Nucleus accumbens (tissue), 56 donors: ENCODE measurements around the gene MPST.
"Not testable (repeated sequence)": the region's sequence is repeated elsewhere in the genome, so short reads cannot be mapped to it uniquely, and the experiment has no call there.

ENCODE experiments used
- DNase-seq, 56 donors: peaks; one replicate each; lab custom pipeline; 2025; lab: John Stamatoyannopoulos, UW

MPST gene

DNA sequence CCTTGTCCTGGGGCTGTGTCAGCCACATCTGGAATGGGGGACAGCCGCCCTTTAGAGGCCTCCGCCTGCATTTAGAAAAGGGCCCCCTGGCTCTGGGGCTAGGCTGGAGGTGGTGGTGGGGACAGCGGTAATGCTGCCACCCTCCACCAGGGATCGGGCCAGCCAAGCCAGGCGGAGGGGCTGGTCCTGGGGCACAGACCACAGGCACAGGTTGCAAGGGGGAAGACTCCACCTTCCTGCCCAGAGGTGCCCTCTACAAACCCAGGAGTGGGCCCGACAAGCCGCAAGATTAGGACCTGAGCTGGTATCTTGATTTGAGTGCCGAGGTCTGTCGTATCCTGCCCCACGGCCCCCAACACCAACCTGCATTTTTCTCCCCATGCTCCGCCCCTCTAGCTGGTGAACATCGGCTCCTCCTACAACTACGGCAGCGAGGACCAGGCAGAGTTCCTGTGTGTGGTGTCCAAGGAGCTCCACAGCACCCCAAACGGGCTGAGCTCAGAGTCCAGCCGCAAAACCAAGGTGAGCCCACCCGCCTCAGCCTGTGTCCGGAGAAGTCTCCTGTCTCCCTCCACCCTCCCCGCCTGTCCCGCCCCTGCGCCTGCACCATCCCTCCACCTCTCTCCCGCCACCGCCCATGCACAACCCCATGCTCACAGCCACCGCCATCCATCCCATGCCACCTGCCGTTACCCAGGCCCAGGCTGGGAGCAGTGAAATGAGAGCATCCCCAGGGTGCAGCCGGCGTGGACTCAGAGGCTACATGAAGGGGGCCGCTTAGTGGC, 39.6 kb downstream of the MPST start:
- no peak for DNase-seq

DNA sequence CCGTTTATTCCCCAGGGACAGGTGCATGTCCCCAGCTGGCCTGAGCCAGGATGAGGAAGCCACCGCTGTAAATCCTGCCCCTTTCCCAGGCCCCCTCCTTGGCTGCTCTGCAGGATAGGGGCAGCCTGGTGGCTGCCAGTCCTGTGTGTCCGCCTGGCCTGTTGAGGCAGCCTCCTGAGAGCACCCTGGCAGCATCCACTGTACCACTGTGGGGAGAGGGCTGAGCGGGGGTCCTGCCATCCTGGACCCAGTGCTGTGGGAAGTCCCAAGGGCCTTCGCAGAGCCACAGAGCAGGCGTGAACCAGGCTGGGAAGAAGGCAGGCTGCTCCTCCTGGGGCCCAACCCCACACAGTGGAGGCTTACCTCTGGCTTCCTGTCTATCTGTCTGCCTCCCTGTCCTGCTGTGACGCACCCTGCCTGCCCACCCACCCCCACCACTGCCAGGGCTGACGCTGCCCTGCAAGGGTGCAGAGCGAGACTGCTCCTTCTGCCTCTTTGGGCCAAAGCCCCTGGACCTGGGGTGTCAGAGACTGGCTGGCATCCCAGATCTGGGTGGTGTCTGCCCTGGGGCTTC, 40.4 kb downstream of the MPST start:
- DNase-seq, result peak in 1 of 56 donors; percentile 26

DNA sequence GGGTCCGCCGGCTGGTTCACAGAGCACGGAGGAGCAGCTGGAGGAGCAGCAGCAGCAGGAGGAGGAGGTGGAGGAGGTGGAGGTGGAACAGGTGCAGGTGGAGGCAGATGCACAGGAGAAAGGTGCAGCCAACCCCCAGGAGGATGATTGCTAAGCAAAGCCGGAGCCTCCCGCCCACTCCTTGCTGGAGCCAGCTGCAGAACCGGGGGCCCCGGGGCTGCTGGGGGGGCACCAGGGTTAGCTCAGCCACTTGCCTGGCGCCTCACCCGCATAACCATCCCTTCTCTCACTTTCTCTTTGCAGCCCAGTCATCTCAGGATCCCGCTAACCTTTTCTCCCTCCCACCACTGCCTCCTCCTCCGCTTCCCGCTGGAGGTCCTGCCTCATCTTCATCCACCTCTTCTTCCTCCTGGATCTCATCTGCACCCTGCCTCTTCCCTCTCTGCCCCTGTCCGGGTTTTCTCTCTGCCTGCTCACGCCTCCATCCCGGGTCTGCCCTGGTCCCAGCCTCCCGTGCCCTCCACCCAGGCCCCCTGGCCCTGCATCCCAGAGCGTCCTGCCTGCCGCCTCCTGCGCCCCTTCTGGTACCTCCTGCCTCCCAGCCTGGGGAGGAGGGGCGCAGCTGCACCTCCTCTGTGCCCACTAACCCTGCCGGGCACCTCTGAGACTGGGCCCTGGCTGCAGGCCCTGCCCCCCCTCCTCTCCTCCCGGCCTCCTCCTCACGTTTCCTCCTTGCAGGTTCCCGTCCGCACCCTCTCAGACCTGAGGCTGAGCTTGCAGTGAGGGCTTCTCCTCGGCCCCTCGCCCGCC, 41.5 kb downstream of the MPST start:
- peak in 19 of 56 donors; percentile 10 to 73 (median 43) for DNase-seq

DNA sequence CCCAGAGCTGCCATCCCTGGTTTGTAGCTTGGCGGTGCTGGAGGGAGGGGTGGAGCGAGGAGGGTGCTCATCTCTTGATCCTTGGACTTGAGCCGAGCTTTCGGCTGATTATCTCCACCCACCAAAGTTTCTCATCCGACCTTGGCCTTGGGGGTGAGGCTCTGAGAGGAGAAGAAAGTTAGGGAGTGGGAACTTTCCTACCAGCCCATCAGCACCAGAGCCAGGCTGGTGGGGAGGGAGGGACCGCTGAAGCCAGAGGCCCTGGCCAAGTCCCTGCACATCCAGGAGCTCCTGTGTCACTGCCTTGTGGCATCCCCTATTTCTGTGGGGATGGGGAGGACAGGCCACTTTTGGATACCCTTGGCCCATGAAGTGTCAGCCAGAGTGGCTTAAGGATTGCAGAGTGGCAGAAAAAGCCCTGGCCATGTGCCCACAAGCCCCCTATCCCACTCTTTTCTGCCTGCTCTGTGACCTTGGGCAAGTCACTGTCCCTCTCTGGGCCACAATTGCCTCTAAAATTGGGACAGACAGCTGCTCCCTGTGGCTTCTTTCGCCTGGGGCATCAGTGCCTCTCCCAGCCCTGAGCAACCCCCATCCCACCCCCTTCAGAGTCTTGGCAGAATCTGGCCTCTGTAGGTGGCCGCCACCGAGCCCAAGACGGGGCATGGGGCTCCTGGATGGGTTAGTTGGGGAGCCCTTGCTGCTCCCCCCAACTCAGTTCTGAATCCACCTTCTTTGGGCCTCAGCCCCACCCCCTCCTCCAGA, 42.3 kb downstream of the MPST start:
- peak in 2 of 56 donors; percentile 18 to 23 for DNase-seq

DNA sequence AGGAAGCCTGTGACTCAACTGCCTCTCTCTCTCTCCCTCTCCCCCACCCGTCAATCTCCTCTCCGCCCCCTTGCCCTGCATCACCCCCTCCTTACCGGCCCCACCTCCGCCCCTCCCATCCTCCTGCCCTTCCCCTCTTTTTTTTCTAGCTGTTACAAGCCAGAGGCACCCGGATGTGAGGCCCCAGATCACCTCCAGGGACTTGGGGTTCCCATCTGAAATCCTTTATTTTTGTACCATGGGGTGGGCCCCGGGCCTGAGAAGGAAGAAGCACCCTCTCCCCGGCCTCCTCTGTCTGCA, 42.8 kb downstream of the MPST start:
- peak in 19 of 56 donors; percentile 17 to 74 (median 46) for DNase-seq

DNA sequence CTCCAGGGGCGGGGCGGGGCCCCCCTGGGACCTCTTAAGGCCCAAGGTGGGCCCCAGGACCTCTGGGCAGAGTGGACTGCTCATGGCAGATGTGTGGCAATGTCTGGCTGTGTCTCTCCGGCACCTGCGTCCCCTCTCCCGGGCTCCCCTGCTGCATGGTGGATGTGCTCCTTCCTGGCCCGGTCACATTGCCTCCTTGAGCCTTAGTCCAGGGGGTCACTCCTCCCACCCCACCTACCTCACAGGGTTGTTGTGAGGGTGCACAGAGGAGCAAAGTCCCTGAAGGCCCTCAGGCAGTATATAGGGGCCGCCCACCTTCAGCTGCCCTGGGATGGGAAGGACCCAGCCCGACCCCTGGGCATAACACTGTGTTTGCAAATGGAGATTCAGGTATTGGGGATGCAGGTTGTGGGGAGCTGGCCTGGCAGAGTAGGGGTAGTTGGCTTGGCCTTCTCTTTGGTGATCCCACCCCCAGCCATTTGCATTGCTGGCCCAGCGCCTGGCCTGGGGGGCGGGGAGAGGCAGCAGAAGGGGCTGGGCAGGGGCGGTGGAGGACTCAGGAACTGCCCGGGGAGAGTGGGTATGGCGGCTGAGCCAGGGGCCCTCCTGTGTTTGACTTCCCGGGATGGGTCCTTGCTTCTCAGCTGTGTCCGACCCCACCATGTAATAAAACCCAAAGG, 43.3 kb downstream of the MPST start:
- no peak for DNase-seq

DNA sequence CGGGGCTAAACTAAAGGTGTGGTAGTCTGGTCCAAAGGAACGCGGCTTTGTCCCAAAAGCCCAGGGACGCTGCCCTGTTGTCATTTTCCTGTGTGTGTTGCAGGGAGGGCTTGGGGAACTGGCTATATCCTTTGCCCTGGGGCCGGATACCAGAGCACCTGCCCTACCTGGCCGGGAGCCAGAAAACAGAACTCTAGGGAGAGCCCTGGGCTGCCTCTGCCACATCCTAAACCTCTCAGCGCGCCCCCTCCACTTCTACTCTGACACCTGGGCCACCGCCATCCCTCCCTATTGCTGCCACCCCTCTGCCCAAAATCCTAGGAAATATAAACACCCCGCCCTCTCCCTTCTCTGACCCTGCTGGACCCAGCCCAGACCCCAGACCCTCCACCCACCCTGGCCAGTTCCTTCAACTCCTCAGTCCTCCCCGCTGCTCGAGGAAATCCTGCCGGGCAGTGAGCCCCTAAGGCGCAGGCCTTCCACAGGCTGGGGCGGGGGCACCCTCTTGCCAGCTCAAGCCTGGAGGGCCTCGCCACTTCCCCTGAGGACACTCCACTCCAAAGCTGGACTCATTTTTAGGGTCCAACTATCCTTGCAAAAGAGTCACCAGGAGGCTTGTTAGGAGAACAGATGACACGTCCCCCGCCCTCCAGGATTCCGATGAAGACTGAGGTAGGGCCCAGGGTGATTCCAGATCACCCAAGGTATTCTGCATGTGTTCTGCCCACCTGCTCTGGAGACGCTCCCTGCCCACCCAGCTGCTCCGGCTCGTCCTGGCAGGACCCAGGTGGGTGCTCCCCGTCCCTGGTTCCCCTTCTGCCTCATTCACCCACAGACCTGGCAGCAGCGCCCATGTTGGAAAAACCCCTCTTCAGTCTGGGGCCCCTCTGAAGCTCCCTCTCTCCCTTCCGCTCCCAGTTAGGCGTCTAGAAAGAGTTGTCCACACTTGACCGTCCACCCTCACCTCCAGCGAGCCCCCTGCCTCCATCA, 44.2 kb downstream of the MPST start:
- DNase-seq, result no peak

DNA sequence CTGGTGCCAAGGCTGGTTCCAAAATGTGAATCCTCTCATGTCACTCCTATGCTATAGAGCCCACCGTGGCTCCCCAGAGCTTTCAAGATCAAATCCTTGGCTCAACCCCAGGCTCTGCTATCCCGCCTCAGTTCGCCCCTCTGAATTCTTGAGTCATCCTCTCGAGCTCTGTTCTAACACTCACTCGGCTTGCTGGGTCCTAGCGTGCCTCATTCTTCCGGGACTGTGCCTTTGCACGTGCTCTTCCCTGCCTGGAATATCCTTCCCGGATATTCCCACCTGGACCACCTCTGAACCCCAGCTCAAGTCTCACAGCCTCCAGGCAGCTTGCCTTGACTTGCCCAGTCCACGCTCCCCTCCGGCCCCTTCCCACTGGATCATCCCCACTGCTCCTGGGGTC, 45.0 kb downstream of the MPST start:
- no peak for DNase-seq

DNA sequence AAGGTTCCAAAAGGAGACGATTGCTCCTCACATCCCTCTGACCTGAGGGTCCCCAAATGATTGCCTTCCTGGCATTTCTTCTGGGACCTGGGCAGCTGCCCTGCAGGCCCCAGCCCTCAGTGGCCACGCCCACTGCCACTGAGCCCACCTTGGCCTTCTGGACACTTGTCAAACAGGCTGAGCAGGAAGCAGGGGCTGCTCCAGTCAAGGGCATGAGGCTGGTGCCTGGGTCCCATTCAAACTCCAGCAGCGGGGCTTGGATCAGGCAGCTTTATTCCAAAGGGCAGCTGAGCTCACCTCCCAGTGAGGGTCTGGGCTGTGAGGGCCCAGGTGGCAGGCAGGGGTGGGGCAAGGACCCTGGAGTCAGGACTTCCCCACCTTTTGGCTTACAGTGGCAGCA, 45.6 kb downstream of the MPST start:
- DNase-seq, result no peak

DNA sequence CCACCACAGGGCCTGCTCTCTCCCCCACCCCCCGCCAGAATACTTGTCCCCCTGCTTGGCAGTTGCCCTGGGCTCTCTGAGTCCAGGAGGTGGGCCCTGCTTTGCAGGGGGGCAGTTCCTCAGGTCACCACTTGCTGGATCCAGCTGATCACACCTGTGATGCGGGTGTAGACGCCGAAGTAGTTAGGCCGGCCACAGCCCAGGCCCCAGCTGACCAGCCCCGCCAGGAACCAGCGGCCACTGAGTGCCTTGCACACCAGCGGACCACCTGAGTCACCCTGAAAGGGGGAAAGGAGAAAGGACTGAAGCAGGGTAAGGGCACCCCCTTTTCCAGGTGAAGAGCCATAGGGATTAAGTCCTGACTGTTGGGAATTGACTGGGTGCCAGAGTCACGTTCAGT, 46.4 kb downstream of the MPST start:
- DNase-seq, result no peak

DNA sequence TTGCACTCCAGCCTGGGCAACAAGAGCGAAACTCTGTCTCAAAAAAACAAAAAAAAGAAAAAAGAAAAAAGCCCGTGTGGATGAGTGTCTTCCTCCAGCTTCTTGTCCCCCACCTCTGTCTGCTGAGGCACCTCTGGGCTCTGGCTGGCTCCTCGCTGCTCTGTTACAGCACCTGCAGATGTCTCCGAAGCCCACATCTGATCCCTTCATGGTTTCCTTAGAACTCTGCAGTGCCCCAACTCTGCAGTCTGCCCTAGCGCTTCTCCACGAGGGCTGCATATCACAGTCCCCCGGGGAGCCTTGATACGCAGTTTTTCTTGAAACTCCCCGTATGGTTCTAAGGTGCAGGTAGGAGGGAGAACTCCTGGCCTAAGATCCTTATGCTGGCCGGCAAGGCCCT, 47.9 kb downstream of the MPST start:
- no peak for DNase-seq

DNA sequence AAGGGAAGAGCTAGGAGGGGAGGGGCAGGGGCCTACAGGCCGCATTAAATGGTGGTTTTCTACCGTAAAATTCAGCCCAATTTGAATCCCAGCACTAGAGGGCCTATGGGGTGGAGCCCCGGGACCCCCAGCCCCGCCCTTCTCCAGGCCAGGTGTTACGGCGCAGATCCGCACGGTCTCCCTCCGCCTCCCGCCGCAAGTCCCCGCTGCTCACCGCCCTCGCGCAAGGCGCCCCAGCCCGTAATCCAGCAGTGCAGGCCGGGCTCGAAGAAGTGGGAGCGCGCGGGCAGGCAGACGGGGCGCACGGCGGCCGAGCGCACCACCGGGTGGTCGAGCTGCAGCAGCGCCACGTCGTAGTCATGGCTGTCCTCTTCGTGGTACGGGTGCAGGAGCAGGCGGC, 49.3 kb downstream of the MPST start:
- DNase-seq, result no peak

DNA sequence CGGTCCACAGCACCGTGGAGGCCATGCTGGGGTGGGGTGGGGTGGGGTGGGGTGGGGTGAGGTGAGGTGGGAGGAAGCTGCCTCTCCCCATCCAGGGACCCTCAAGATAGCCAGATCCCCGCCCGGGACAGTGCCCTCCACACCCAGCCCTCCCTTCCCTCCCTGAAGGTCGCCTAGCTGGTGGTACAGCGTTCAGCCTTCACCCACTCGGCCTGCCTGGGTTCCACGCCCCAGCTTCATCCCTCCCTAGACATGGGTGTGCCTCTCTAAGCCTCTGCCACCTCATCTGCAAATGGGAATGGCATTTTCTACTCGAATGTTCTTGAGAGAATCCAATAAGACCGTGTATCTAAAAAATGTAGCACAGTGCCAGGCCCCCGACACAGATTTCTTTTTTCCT, 49.8 kb downstream of the MPST start:
- DNase-seq, result peak in 9 of 56 donors; percentile 4 to 39 (median 26)

DNA sequence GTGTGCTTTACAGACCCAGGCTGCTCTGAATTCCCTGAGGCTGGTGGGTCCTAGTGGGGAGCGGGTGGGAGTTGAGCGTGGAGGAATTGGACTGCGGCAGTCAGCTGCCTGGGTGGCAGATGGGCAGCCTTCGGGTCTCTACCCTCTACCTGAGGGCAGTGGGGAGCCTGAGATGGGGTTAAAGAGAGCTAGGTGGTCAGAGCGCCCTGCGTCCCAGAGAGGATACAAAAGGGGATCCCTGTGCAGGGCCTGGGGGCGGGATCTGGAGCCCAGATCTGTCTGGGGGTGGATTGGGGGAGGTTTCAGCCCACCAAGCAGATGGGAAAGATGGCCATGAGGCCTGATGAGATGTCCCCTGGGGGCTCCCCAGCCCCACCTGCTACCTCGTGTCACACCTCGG, 50.2 kb downstream of the MPST start:
- no peak for DNase-seq

DNA sequence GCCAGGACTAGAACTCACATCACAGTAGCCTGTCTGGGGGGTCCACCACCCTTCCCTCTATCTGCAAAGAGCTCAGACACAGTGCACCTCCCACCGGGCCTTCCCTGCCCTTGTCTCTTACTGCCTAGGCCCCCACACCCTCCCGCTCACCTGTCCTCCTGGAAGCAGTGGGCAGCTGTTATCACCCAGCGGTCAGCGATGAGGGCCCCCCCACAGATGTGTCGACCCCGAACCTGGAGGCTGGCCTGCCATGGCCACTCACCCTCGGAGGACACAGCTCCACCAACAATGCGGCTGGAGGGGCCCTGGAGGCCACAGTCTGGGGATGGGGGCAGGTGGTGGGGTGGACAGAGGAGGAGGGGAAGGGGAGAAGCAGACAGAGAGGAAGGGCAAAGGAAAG, 50.8 kb downstream of the MPST start:
- DNase-seq, result no peak

DNA sequence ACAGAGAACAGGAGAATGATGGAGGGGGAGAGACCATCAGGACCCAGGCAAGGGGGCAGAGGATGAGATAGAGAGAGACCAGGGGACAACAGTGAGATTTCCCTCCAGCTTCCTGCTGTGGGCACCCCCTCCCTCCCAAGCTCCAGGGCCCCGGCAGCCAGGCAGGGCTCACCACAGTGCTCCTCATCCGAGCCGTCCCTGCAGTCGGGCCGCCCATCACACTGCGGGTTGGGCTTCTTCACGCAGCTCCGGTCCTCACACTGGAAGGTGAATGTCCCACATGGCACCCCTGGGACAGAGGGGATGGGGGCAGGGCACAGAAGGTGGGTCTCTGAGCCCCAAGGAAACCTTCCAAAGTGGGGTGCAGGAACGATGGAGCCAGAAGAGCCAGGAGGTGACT, 51.2 kb downstream of the MPST start:
- DNase-seq, result no peak

DNA sequence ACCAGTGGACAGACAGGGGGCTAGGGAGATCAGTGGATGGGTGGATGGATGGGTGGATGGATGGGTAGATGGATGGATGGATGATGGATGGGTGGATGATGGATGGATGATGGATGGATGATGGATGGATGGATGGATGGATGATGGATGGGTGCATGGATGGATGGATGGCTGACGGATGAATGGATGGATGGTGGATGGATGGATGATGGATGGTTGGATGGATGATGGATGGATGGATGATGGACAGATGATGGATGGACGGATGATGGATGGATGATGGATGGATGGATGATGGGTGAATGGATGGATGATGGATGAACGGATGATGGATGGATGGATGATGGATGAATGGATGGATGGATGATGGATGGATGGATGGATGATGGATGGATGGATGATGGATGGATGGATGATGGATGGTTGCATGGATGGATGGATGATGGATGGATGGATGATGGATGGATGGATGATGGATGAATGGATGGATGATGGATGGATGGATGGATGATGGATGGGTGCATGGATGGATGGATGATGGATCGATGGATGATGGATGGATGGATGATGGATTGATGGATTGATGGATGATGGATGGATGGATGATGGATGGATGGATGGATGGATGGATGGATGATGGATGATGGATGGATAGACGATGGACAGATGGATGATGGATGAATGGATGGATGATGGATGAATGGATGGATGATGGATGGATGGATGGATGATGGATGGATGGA, 52.5 kb downstream of the MPST start:
- DNase-seq, result not testable (repeated sequence)

DNA sequence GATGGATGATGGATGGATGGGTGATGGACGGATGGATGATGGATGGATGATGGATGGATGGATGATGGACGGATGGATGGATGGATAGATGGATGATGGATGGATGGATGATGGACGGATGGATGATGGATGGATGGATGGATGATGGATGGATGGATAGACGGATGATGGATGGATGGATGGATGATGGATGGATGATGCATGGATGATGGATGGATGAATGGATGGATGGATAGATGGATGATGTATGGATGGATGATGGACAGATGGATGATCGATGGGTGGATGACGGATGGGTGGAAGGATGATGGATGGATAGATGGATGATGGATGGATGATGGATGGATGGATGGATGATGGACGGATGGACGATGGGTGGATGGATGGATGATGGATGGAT, 53.1 kb downstream of the MPST start:
- DNase-seq, result no peak
